ENCODE results near the gene RTBDN. TPM values are rescaled to one million over a fixed set of nuclear protein-coding genes. Genes with fewer than 3 reads are reported as not detected.
A peak's percentile ranks its signal among the peaks of the same experiment; 100 is the strongest.

RTBDN gene
- total and polyA plus RNA-seq, 2 experiments from 2014 or later: 4.1 to 4.6 TPM

GRCh38 chr19:12872941-12873890, 38.8 kb upstream of the RTBDN start:
- Mint-ChIP-seq H3K36me3 (ENCODE audit: low read depth) (peaks cover 58% of the 10 kb centered on the region), H3K4me3 (peak overlapping the region; percentile 52), H3K9me3 (peaks cover 13% of the 10 kb centered on the region), H3K4me1 (no peaks in the 10 kb centered on the region; the same call in 2 of the 3 replicates), H3K27ac (no peak overlapping the region), H3K27me3 (ENCODE audit: insufficient read depth, low read depth, poor library complexity) (peaks cover 10% of the 10 kb centered on the region)
- Histone ChIP-seq H3K36me3 (ENCODE audit: insufficient read depth) (no peaks in the 10 kb centered on the region), H3K9me2 (ENCODE audit: insufficient read depth) (no peaks in the 10 kb centered on the region), H3K27me3 (ENCODE audit: insufficient read depth) (no peaks in the 10 kb centered on the region), H3K4me1 (ENCODE audit: insufficient read depth) (no peaks in the 10 kb centered on the region), H4K20me1 (replicated peaks; ENCODE audit: insufficient read depth) (no peaks in the 10 kb centered on the region; the same call in 1 of the 2 replicates), H3K79me2 (replicated peaks; ENCODE audit: insufficient read depth) (no peaks in the 10 kb centered on the region), H3F3A (replicated peaks; ENCODE audit: low read depth) (peaks cover 12% of the 10 kb centered on the region), H2AFZ (no peak overlapping the region; the same call in 1 of the 2 replicates), H3K4me3 (peak overlapping the region; percentile 55), H3K27ac (ENCODE audit: low read depth) (no peak overlapping the region), H3K4me2 (peak overlapping the region; percentile 87)
- DNase-seq (ENCODE audit: low spot score) (peak; percentile 97), ATAC-seq (peak; percentile 83)
- TF ChIP-seq ZNF114 (CRISPR knock-in tag; IDR thresholded peaks at IDR 0.05) (no peak), POLR2AphosphoS5 (IDR thresholded peaks at IDR 0.05; ENCODE audit: low read depth) (0 out of 2 replicates have a peak, but pooled peaks have one; percentile 13), CTCF (conservative IDR thresholded peaks at IDR 0.05; ENCODE audit: low read depth in 2 of 2) (peak; percentile 22 to 70; a peak in 3 of 4 replicates)

- H3K4me3 Mint-ChIP-seq: no peak overlapping the region
Observed at GRCh38 chr19:12872255-12872654, 37.9 kb upstream of the RTBDN start.

More at GRCh38 chr19:12872255-12872654, 37.9 kb upstream of the RTBDN start:
- Histone ChIP-seq H3K79me2 (replicated peaks; ENCODE audit: insufficient read depth) (no peaks in the 10 kb centered on the region), H3K27ac (ENCODE audit: low read depth) (no peak overlapping the region), H3K9me2 (ENCODE audit: insufficient read depth) (no peaks in the 10 kb centered on the region), H3K27me3 (ENCODE audit: insufficient read depth) (no peaks in the 10 kb centered on the region), H3K36me3 (ENCODE audit: insufficient read depth) (no peaks in the 10 kb centered on the region), H4K20me1 (replicated peaks; ENCODE audit: insufficient read depth) (no peaks in the 10 kb centered on the region; the same call in 1 of the 2 replicates), H3F3A (replicated peaks; ENCODE audit: low read depth) (peaks cover 14% of the 10 kb centered on the region), H3K4me2 (no peak overlapping the region), H2AFZ (no peak overlapping the region), H3K4me1 (ENCODE audit: insufficient read depth) (peaks cover 2% of the 10 kb centered on the region; the same call in 1 of the 2 replicates), H3K4me3 (no peak overlapping the region)
- H3K27ac Mint-ChIP-seq: no peak overlapping the region
- peaks cover 13% of the 10 kb centered on the region for H3K9me3 Mint-ChIP-seq
- TF ChIP-seq CTCF (conservative IDR thresholded peaks at IDR 0.05; ENCODE audit: low read depth in 2 of 2) (no peak), JUNB (IDR thresholded peaks at IDR 0.05; ENCODE audit: unreplicated experiment) (no peak), POLR2AphosphoS5 (IDR thresholded peaks at IDR 0.05; ENCODE audit: low read depth) (no peak), CREB1 (CRISPR knock-in tag; IDR thresholded peaks at IDR 0.05; ENCODE audit: low read depth) (no peak), STAT1 (IDR thresholded peaks at IDR 0.05; ENCODE audit: unreplicated experiment) (no peak), EZH2 (IDR thresholded peaks at IDR 0.05; ENCODE audit: low read depth, unreplicated experiment) (no peak)
- TF ChIP-seq, protein P1, sequence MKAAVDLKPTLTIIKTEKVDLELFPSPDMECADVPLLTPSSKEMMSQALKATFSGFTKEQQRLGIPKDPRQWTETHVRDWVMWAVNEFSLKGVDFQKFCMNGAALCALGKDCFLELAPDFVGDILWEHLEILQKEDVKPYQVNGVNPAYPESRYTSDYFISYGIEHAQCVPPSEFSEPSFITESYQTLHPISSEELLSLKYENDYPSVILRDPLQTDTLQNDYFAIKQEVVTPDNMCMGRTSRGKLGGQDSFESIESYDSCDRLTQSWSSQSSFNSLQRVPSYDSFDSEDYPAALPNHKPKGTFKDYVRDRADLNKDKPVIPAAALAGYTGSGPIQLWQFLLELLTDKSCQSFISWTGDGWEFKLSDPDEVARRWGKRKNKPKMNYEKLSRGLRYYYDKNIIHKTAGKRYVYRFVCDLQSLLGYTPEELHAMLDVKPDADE (IDR thresholded peaks at IDR 0.05): no peak
- H3K4me1 Mint-ChIP-seq: peaks cover under 1% of the 10 kb centered on the region
- peaks cover 8% of the 10 kb centered on the region for H3K27me3 Mint-ChIP-seq (ENCODE audit: insufficient read depth, low read depth, poor library complexity)
- DNase-seq (ENCODE audit: low spot score) (peak; percentile 54), ATAC-seq (no peak)
- H3K36me3 Mint-ChIP-seq (ENCODE audit: low read depth): peaks cover 53% of the 10 kb centered on the region

Measured in GM23338 (cell line).